Smooth muscle cell (in vitro differentiated cells): ENCODE data around the gene KCNMB1. TPM values are rescaled to one million over a fixed set of nuclear protein-coding genes. Genes with fewer than 3 reads are reported as not detected.
A peak's percentile ranks its signal among the peaks of the same experiment; 100 is the strongest.

Source experiments
- DNase-seq: peaks from one replicate; lab custom pipeline; 2025; ENCODE audit not compliant: unreplicated experiment; lab: John Stamatoyannopoulos, UW
- H2AFZ ChIP-seq: fragments of 200-600 bp; sonication (generic); 2 replicates; pipeline ENCODE4 v1.6.0; 2016; ENCODE audit warnings: antibody characterized with exemption, low read depth, mild to moderate bottlenecking
- H3F3A ChIP-seq: fragments of 200-600 bp; sonication (generic); 2 replicates; pipeline ENCODE4 v1.6.0; 2017; ENCODE audit warnings: antibody characterized with exemption, low read depth
- H3K27ac ChIP-seq: fragments of 200-600 bp; sonication (generic); 2 replicates; pipeline ENCODE4 v1.5.1; 2016; ENCODE audit warnings: low read depth, mild to moderate bottlenecking
- H3K27me3 ChIP-seq: fragments of 200-600 bp; sonication (generic); 2 replicates; pipeline ENCODE4 v1.6.1; 2016; ENCODE audit warnings: low read depth, mild to moderate bottlenecking
- H3K36me3 ChIP-seq: fragments of 200-600 bp; sonication (generic); 2 replicates; pipeline ENCODE4 v1.5.1; 2016; ENCODE audit warnings: low read depth
- H3K4me1 ChIP-seq: fragments of 200-600 bp; sonication (generic); 2 replicates; pipeline ENCODE4 v1.5.1; 2016; ENCODE audit warnings: low read depth
- H3K4me2 ChIP-seq: fragments of 200-600 bp; sonication (generic); 2 replicates; pipeline ENCODE4 v1.6.0; 2016; ENCODE audit warnings: mild to moderate bottlenecking
- H3K4me3 ChIP-seq: fragments of 200-600 bp; sonication (generic); 2 replicates; pipeline ENCODE4 v1.5.1; 2016; ENCODE audit warnings: mild to moderate bottlenecking
- H3K79me2 ChIP-seq: fragments of 200-600 bp; sonication (generic); 2 replicates; pipeline ENCODE4 v1.6.0; 2016; ENCODE audit warnings: low read depth, mild to moderate bottlenecking
- H3K9ac ChIP-seq: fragments of 200-600 bp; sonication (generic); 2 replicates; pipeline ENCODE4 v1.6.0; 2016; ENCODE audit warnings: low read depth
- H3K9me3 ChIP-seq: fragments of 200-600 bp; sonication (generic); replicated peaks from 2 replicates; pipeline ENCODE4 v1.5.1; 2016; ENCODE audit warnings: low read depth
- H4K20me1 ChIP-seq: fragments of 200-600 bp; sonication (generic); 2 replicates; pipeline ENCODE4 v1.6.0; 2016; ENCODE audit warnings: low read depth
- WGBS: methylation state at CpG from one replicate; pipeline ENCODE4 v1.1.7; 2016; ENCODE audit warnings: low lambda C conversion rate; 5-methylcytosine and 5-hydroxymethylcytosine counted together
- polyA plus RNA-seq: library from polyadenylated mRNA; unstranded; fragments of >200 nt; fragmentation: Nextera tagmentation; extraction: Ambion mirVana; gene quantifications from 2 replicates; pipeline ENCODE4 v1.2.1, GENCODE V29; 2016
- total RNA-seq: library from RNA; depleted of rRNA; stranded (reverse); fragments of >200 nt; gene quantifications from 2 replicates; pipeline ENCODE4 v1.2.3, GENCODE V29; 2014
- TF ChIP-seq, protein P1 (sequence below): fragments of 200-600 bp; sonication (generic); IDR thresholded peaks from 2 replicates; pipeline ENCODE4 v1.5.1; 2017; ENCODE audit warnings: borderline replicate concordance, mild to moderate bottlenecking, antibody characterized with exemption; ENCODE audit not compliant: insufficient read depth, poor library complexity, severe bottlenecking

KCNMB1 gene
- total and polyA plus RNA-seq, 2 experiments from 2014 or later: 0.54 to 0.63 TPM

DNA sequence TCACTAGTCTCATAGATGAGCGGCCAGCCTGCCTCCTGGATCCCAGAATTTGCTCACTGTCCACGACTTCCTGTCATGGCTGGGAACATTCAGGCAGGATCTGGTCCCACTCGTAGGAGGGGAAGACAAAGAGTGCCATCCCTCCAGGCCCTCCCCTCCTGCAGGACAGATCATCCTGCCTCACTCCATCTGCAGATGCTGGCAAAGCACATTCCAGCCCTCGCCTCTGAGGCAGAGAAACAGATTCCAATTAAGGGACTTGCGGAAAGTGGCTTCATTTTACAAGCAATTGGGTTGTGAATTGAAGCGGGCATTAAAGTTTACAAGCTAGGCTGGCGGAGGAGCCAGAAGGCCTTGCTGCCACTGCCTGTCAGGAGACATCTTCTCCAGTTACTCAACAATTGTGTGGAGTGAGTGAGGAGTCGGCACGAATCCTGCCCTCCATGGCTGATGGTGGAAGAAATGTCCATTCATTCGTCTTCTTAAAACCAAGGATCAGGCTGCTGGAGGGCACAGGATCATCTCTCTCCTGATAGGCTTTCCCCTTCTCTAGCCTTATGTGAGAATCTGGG, 41.8 kb upstream of the KCNMB1 start:
- Histone ChIP-seq H3K27me3 (no peaks in the 10 kb centered on the region), H3K27ac (no peak overlapping the region), H3K4me2 (peak overlapping the region; percentile 26), H3K36me3 (no peaks in the 10 kb centered on the region), H3F3A (no peaks in the 10 kb centered on the region), H3K4me1 (no peaks in the 10 kb centered on the region), H4K20me1 (no peaks in the 10 kb centered on the region), H3K79me2 (no peaks in the 10 kb centered on the region), H2AFZ (peak overlapping the region; percentile 41), H3K9me3 (no peaks in the 10 kb centered on the region), H3K9ac (no peak overlapping the region), H3K4me3 (no peak overlapping the region)
- TF ChIP-seq, protein P1, sequence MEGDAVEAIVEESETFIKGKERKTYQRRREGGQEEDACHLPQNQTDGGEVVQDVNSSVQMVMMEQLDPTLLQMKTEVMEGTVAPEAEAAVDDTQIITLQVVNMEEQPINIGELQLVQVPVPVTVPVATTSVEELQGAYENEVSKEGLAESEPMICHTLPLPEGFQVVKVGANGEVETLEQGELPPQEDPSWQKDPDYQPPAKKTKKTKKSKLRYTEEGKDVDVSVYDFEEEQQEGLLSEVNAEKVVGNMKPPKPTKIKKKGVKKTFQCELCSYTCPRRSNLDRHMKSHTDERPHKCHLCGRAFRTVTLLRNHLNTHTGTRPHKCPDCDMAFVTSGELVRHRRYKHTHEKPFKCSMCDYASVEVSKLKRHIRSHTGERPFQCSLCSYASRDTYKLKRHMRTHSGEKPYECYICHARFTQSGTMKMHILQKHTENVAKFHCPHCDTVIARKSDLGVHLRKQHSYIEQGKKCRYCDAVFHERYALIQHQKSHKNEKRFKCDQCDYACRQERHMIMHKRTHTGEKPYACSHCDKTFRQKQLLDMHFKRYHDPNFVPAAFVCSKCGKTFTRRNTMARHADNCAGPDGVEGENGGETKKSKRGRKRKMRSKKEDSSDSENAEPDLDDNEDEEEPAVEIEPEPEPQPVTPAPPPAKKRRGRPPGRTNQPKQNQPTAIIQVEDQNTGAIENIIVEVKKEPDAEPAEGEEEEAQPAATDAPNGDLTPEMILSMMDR: no peak
- DNase-seq: peak; percentile 20
- 28% methylated on average over 10 of the region's 10 CpGs for WGBS

DNA sequence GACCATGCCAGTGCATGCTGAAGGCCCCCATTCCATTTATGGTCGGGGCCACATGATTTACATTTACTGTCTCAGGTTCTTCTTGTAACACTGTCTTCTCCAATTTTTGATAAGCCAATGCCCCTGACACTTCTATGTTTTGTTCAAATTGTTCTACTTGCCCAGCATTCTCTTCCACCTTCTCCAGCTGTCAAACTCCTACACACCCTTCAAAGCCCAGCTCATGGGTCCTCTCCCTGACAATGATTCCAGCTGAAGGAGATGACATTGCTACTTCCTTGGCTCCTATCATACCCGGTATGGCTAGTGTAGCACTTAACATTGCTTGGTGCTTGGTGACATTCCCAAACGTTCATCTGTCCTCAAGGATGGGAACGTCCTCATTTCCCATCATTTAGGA, 41.1 kb upstream of the KCNMB1 start:
- Histone ChIP-seq H3K27ac (no peak overlapping the region), H3K4me3 (no peak overlapping the region), H3F3A (no peaks in the 10 kb centered on the region), H3K9me3 (no peaks in the 10 kb centered on the region), H3K79me2 (no peaks in the 10 kb centered on the region), H3K9ac (no peak overlapping the region), H3K4me1 (no peaks in the 10 kb centered on the region), H4K20me1 (no peaks in the 10 kb centered on the region), H3K4me2 (no peak overlapping the region), H3K27me3 (no peaks in the 10 kb centered on the region), H2AFZ (no peak overlapping the region), H3K36me3 (no peaks in the 10 kb centered on the region)
- TF ChIP-seq, protein P1: no peak
- no peak for DNase-seq
- 84% methylated on average over 4 of the region's 4 CpGs for WGBS

DNA sequence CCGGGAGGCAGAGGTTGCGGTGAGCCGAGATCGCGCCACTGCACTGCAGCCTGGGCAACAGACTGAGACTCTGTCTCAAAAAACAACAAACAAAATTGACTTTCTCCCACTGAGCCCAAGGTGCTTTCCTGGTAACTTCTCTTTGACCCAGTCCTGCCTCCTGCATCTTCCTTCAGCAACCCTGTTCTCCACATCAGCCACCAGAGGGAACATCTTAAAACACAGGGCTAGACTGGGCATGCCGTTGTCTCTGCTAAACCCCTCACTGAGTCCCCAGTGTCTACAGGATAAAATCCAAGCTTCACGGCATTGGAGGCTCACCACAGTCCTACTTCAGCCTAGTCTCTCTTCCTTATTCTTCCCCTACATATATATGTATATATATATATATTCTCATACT, 39.8 kb upstream of the KCNMB1 start:
- TF ChIP-seq, protein P1: peak; percentile 22
- Histone ChIP-seq H3K9me3 (no peaks in the 10 kb centered on the region), H3F3A (no peaks in the 10 kb centered on the region), H3K9ac (no peak overlapping the region), H3K27ac (no peak overlapping the region), H3K4me2 (no peak overlapping the region), H2AFZ (no peak overlapping the region), H3K36me3 (no peaks in the 10 kb centered on the region), H3K4me1 (no peaks in the 10 kb centered on the region), H3K79me2 (no peaks in the 10 kb centered on the region), H3K4me3 (no peak overlapping the region), H3K27me3 (no peaks in the 10 kb centered on the region), H4K20me1 (no peaks in the 10 kb centered on the region)
- no peak for DNase-seq
- WGBS: 77% methylated on average over 7 of the region's 7 CpGs

DNA sequence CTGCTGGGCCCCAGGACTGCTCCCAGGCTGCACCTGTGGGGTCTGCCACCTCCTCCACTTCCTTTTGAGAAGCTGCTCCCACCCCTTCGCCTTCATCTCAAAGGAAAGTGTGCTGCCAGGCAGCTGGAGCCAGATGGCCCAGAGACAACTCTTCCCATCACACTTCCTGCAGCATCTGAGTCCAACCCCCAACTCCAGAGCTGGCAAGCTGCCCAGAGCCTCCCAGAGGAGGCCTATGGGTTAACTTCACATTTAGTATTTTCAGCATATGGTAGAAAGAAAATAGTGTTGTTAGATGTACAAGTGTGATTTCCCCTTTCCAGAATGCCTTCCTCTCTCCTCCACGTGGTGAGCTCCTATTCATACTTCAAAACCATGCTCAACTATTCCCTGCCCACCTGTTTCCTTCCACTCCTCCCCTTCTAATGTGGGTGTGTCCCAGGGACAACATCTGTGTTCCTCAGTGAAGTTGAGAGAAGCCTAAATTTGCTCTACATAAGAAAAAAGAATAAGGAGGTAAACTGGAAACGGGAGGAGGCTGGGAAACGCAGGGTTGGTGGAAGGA, 38.6 kb upstream of the KCNMB1 start:
- Histone ChIP-seq H3K27ac (no peak overlapping the region), H3K79me2 (no peaks in the 10 kb centered on the region), H3F3A (no peaks in the 10 kb centered on the region), H3K9ac (no peak overlapping the region), H3K4me3 (no peak overlapping the region), H3K9me3 (no peaks in the 10 kb centered on the region), H3K4me1 (no peaks in the 10 kb centered on the region), H3K27me3 (no peaks in the 10 kb centered on the region), H3K36me3 (no peaks in the 10 kb centered on the region), H2AFZ (no peak overlapping the region), H4K20me1 (no peaks in the 10 kb centered on the region), H3K4me2 (no peak overlapping the region)
- TF ChIP-seq, protein P1: no peak
- DNase-seq: peak; percentile 10
- WGBS: 48% methylated on average over 4 of the region's 4 CpGs
